Neural crest cell (in vitro differentiated cells): Measurements from ENCODE around the gene C1orf56. TPM values are rescaled to one million over a fixed set of nuclear protein-coding genes. Genes with fewer than 3 reads are reported as not detected.

Experiments used
- DNase-seq: peaks from one replicate; pipeline ENCODE4 v3.0.0; 2021; ENCODE audit warnings: low read depth, mixed read lengths, low spot score
- H3K27ac Mint-ChIP-seq: one replicate; pipeline ENCODE4 v1.8.0; 2021; ENCODE audit warnings: mild to moderate bottlenecking, mixed read lengths; ENCODE audit not compliant: unreplicated experiment
- H3K27me3 Mint-ChIP-seq: 2 replicates; pipeline ENCODE4 v1.8.0; 2021; ENCODE audit warnings: low read depth, mild to moderate bottlenecking, mixed read lengths
- H3K36me3 Mint-ChIP-seq: 2 replicates; pipeline ENCODE4 v1.8.0; 2021; ENCODE audit warnings: low read depth, mild to moderate bottlenecking, mixed read lengths
- H3K4me1 Mint-ChIP-seq: 2 replicates; pipeline ENCODE4 v1.8.0; 2021; ENCODE audit warnings: mixed read lengths
- H3K4me3 Mint-ChIP-seq: one replicate; pipeline ENCODE4 v1.8.0; 2021; ENCODE audit warnings: mild to moderate bottlenecking, mixed read lengths
- H3K9me3 Mint-ChIP-seq: 2 replicates; pipeline ENCODE4 v1.8.0; 2021; ENCODE audit warnings: mixed read lengths
- total RNA-seq: library from RNA; stranded (reverse); gene quantifications from 2 replicates; pipeline ENCODE4 v1.2.1, GENCODE V29; 2021
- TF ChIP-seq, protein P1 (sequence below): fragments of 200-600 bp; sonication (generic); conservative IDR thresholded peaks from 2 replicates; pipeline ENCODE4 v1.5.0; 2021; ENCODE audit warnings: antibody characterized with exemption, mild to moderate bottlenecking

Gene C1orf56
- total RNA-seq, 1 donor from 2014 or later: 6.3 TPM

GRCh38 chr1:151059109-151060006 lies 11.8 kb downstream of the C1orf56 start, which contains the start of gene CDC42SE1:
TSS of gene CDC42SE1 (minus strand) at chr1:151059622. CDS start at chr1:151055730, 3,892 bp downstream.
- no peaks in the 10 kb centered on the region for H3K27me3 Mint-ChIP-seq
- TF ChIP-seq, protein P1, sequence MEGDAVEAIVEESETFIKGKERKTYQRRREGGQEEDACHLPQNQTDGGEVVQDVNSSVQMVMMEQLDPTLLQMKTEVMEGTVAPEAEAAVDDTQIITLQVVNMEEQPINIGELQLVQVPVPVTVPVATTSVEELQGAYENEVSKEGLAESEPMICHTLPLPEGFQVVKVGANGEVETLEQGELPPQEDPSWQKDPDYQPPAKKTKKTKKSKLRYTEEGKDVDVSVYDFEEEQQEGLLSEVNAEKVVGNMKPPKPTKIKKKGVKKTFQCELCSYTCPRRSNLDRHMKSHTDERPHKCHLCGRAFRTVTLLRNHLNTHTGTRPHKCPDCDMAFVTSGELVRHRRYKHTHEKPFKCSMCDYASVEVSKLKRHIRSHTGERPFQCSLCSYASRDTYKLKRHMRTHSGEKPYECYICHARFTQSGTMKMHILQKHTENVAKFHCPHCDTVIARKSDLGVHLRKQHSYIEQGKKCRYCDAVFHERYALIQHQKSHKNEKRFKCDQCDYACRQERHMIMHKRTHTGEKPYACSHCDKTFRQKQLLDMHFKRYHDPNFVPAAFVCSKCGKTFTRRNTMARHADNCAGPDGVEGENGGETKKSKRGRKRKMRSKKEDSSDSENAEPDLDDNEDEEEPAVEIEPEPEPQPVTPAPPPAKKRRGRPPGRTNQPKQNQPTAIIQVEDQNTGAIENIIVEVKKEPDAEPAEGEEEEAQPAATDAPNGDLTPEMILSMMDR: peak; percentile 76
- H3K36me3 Mint-ChIP-seq: peaks cover 20% of the 10 kb centered on the region
- H3K9me3 Mint-ChIP-seq: no peaks in the 10 kb centered on the region
- DNase-seq: peak; percentile 80
- H3K27ac Mint-ChIP-seq: peak within 1 kb of the TSS; percentile 98
- H3K4me1 Mint-ChIP-seq: peaks cover 60% of the 10 kb centered on the region
- H3K4me3 Mint-ChIP-seq: peak within 1 kb of the TSS; percentile 98

DNA sequence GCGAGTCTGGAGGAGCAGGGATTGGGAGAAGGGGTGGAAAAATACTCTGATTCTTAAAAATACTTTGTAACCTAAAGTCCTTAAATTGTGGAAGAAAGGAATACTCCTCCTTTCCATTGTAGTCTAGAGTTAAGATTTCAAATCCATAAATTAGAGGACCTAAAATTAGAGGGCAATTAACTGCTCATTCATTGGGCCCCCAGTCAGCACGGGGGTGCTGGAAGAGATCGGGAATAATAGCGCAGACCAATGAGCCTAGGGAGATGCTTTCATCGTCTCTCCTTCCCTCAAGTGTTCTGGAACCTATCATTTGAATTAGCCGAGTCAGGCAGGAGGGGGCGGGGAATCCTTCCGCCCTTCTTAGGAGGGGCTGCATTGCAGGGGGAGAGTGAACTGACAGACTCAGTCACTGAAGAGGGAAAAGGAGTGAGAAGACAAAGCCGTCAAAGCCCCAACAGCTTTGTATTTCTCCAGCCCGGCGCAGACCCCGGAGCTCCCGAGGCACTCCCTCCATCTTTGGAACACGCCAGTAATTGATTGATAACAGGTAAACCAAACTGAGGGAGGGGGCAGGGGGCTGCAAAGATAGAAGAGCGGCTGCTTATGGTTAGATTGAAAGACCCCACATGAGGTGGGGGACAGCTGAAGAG lies 12.6 kb downstream of the C1orf56 start, which contains the start of gene MLLT11:
Gene MLLT11 (plus strand): TSS at position 391 of the 650 bp plus-strand sequence. CDS start 6,828 bp downstream, outside the sequence.
- Mint-ChIP-seq H3K36me3 (peaks cover 18% of the 10 kb centered on the region), H3K27me3 (no peaks in the 10 kb centered on the region), H3K4me3 (peak within 1 kb of the TSS; percentile 98), H3K4me1 (peaks cover 67% of the 10 kb centered on the region), H3K27ac (peak within 1 kb of the TSS; percentile 98), H3K9me3 (no peaks in the 10 kb centered on the region)
- peak; percentile 70 for DNase-seq
- TF ChIP-seq, protein P1: no peak

- Mint-ChIP-seq H3K27me3 (no peaks in the 10 kb centered on the region), H3K4me3 (peak overlapping the region; percentile 98), H3K4me1 (peaks cover 71% of the 10 kb centered on the region), H3K36me3 (peaks cover 20% of the 10 kb centered on the region), H3K9me3 (no peaks in the 10 kb centered on the region), H3K27ac (peak overlapping the region; percentile 98)
- TF ChIP-seq, protein P1: no peak
- DNase-seq: no peak
Measured at GRCh38 chr1:151060657-151061421, 13.3 kb downstream of the C1orf56 start.

GRCh38 chr1:151061704-151062103 lies 14.2 kb downstream of the C1orf56 start:
- Mint-ChIP-seq H3K36me3 (peaks cover 20% of the 10 kb centered on the region), H3K27ac (peak overlapping the region; percentile 98), H3K4me1 (peaks cover 67% of the 10 kb centered on the region), H3K9me3 (no peaks in the 10 kb centered on the region), H3K27me3 (no peaks in the 10 kb centered on the region), H3K4me3 (peak overlapping the region; percentile 98)
- TF ChIP-seq, protein P1: no peak
- no peak for DNase-seq
